GM21825 (cell line): Measurements from ENCODE around the gene ARNT2.
"Not testable (repeated sequence)": the region's sequence is repeated elsewhere in the genome, so short reads cannot be mapped to it uniquely, and the experiment has no call there.

Source experiments
- ATAC-seq: cut with Tn5 transposase; IDR thresholded peaks from one replicate; pipeline ENCODE4 v1.9.1; 2021; ENCODE audit warnings: mild to moderate bottlenecking, moderate library complexity; ENCODE audit not compliant: unreplicated experiment

Gene ARNT2

DNA sequence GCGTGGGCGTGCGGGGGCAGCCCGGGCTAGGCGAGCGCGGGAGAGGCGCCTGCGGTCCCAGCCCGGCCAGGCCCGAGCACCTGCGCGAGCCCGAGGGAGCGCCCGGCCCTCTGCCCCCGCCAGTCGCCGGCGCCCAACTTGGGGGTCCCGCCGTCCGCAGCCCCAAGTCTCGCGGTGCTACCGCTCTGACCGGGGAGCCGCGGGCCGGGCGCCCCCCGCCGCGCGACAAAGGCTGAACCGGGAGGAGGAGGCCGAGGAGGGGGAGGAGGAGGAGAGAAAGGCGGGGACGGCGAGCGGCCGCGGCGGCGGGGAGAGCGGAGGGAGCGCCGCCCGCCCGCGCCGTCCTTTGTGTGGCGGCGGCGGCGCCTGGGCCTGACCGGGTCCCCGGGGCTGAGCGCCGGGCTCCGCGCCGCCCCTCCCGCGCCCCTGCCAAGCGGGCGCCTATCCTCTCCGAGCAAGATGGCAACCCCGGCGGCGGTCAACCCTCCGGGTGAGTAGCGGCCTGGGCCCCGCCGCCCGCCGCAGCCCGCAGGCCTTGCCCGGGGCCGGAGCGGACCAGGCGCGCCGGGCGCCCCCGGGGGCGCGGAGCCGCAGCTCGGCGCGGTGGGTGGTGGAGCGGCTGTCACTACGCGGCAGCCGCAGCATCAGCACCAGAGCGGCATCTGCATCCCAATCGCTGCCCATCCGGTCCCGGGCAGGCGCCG is at the start of gene ARNT2:
Gene ARNT2, plus strand, starts transcription at position 326 of the 704 bp plus-strand sequence. Its CDS starts 134 bp downstream, at position 460.
- no peak for ATAC-seq

- no peak for ATAC-seq
These were observed 37.1 kb upstream of the ARNT2 start for GRCh38 chr15:80367094-80367493.

DNA sequence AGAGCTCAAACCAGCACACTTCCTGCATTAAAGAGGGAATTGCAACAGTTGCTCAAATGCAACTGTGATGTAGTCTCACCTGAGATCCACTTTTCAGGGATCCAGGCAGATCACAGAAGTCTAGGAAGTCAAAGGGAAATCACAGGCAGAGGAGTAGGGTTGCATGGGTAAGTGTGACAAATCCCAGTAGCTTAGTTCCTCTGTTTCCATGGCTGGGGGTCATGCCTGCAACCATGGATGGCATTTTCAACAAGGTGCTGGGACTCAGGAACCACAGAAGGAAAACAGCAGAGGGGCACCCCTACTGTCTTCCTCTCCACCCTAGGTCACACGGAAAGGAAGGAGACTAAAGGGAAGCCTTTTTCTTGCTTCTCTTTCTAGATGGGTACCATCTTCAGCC is 36.5 kb upstream of the ARNT2 start:
- ATAC-seq = no peak

- ATAC-seq = no peak
These were observed 32.3 kb upstream of the ARNT2 start for GRCh38 chr15:80371924-80372323.

- ATAC-seq = no peak
These were observed 29.7 kb upstream of the ARNT2 start for GRCh38 chr15:80374441-80374840.

- no peak for ATAC-seq
These were observed 28.0 kb upstream of the ARNT2 start for GRCh38 chr15:80375968-80376891.

GRCh38 chr15:80379693-80380092 is 24.5 kb upstream of the ARNT2 start:
- no peak for ATAC-seq

GRCh38 chr15:80380154-80380553 is 24.0 kb upstream of the ARNT2 start:
- ATAC-seq = no peak

DNA sequence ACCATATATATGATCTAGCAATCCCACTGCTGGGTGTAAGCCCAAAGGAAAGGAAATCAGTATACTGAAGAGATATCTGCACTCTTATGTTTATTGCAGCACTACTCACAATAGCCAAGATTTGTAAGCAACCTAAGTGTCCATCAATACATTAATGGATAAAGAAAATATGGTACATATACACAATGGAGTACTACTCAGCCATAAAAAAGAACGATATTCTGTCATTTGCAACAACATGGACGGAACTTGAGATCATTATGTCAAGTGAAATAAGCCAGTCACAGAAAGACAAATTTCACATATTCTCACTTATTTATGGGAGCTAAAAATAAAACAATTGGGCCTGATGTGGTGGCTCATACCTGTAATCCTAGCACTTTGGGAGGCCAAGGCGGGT is 21.9 kb upstream of the ARNT2 start:
- ATAC-seq = no peak

DNA sequence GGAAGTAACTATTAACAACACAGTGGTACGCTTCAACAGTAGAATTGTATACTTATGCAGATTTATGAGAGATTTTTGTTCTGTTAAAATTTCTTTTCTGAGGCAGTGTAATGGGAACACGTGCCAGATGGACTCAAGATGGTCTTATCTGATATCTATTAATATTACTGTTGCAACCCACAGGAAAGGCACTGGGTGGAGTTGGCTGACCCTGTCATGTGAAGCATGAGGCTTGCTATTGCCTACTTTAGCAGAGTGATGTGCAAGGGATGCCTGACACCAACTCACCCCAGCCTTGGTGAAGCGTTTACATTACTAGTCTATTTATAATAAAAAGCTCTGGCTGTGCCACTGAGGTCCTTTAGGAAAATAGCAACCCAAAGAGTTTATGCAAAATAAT is 19.8 kb upstream of the ARNT2 start:
- no peak for ATAC-seq

DNA sequence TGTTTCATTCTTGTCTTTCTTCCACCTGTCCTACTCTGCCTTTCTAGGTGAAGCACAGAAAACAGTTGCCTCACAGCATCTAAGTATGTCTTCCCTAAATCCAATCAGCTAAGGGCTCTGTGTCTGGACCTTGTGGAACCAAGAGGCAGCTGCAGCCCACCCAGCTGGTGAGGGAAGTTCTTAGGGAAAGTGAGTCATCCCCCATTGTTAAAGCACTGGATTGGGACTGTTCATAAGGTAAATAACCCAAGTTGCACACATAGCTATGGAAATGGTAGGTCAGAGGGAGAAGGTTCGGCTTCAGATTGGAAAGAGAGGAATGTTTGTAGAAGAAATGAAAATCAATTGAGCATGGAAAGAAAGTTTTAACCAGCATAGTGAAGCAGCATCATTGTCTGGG is 18.0 kb upstream of the ARNT2 start:
- no peak for ATAC-seq

- no peak for ATAC-seq
These were observed 15.9 kb upstream of the ARNT2 start for GRCh38 chr15:80388326-80388725.

- no peak for ATAC-seq
These were observed 14.8 kb upstream of the ARNT2 start for GRCh38 chr15:80389370-80389769.

- ATAC-seq = not testable (repeated sequence)
These were observed 13.2 kb upstream of the ARNT2 start for GRCh38 chr15:80390942-80391341.

GRCh38 chr15:80395616-80396015 is 8.6 kb upstream of the ARNT2 start:
- no peak for ATAC-seq

DNA sequence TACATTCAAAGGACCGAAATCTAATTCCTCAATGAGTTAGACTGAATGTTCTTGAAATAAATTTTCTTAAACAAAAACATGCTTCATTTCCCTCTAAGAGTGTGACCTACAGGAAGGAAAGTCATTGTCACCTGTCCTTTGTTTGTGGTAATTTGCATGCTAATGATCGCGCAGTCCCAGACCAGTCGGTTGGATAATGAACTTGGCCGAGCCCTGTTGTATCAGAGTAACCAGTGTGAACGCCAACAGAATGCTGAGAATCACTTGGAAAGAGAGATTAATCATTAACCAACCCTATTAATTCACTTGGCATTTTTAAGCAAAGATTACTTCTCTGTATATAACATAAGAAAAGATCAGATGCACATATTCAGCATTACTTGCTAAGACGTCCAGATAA is 8.1 kb upstream of the ARNT2 start:
- no peak for ATAC-seq

GRCh38 chr15:80399508-80399907 is 4.7 kb upstream of the ARNT2 start:
- no peak for ATAC-seq

DNA sequence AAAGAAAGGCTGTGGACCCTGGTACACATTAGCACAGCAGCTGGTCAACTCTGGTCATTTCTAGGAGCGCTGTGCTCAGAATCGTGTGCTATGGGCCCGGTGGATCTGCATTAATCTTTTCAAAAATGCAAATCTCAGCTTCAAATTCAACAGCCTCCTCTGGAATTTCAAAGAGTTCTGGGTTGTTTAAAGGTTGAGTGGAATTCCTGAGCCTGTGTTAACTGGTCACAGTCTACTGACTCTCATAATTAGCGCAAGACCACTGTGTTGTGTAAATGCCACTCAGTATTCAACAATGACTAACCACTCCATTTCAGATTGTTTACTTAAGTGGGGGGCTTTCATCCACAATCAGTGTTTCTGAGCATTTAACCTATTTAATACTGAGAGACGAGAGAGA is 2.7 kb upstream of the ARNT2 start:
- no peak for ATAC-seq

- no peak for ATAC-seq
These were observed 1.8 kb upstream of the ARNT2 start for GRCh38 chr15:80402339-80402738.

DNA sequence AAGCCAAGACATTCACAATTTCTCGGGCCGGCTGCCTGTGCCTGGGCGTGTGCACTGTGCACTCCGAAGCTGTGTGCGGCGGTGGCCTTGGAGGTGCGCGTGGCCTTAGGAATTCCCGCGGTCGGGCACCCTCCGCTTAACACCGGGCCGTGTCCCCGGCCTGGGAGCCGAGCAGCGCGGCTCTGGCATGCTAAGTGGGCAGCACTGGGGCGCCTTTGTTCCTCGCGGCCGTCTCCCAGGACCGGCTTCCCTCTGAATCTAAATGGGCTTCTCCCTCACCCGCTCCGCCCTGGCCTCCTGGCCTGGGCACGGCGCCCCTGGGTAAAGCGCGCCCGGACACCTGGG is 498 bp upstream of the ARNT2 start:
- ATAC-seq = no peak

- ATAC-seq = no peak
These were observed 775 bp downstream of the ARNT2 start for GRCh38 chr15:80404761-80405553.

DNA sequence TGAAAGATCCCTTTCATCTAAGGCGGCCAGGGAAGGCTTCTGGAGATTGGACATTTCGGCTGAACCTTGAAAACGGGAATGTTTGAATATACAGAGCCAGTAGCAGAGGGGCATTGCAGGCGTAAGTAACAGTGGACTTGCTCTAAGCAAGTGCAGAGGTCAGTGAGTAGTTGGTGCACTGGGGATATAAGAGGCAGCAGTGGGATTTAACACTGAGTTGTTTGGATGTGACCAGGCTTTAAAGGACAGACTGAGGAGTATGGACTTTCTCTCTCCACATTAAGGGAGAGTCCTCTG is 1.3 kb downstream of the ARNT2 start:
- no peak for ATAC-seq
